HG03565 (cell line): Measurements from ENCODE around the gene DNAAF5.
"Not testable (repeated sequence)": the region's sequence is repeated elsewhere in the genome, so short reads cannot be mapped to it uniquely, and the experiment has no call there.

Experiments used
- ATAC-seq: cut with Tn5 transposase; IDR thresholded peaks from one replicate; pipeline ENCODE4 v1.9.1; 2021; ENCODE audit warnings: mild to moderate bottlenecking, moderate library complexity; ENCODE audit not compliant: unreplicated experiment

The DNAAF5 gene

GRCh38 chr7:729140-730000 is 2.9 kb downstream of the DNAAF5 start:
- ATAC-seq: no peak

GRCh38 chr7:730501-731439 is 4.3 kb downstream of the DNAAF5 start:
- ATAC-seq: no peak

- ATAC-seq: no peak
These were observed 5.1 kb downstream of the DNAAF5 start for GRCh38 chr7:731440-732085.

GRCh38 chr7:732094-732541 is 5.6 kb downstream of the DNAAF5 start:
- no peak for ATAC-seq

GRCh38 chr7:732556-732955 is 6.1 kb downstream of the DNAAF5 start:
- no peak for ATAC-seq

DNA sequence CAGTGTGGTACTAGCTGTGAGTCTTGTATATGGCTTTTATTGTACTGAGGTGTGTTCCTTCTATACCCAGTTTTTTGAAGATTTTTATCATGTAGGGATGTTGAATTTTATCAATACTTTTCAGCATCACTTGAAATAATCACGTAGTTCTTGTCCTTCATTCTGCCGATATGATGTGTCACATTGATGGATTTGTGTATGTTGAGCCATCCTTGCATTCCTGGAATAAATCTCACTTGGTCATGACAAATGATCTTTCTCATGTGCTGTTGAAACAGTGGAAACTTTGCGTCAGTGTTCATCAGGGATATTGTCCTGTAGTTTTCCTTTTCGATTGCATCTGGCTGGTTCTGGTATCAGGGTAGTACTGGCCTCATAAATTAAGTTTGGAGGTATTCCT is 7.7 kb downstream of the DNAAF5 start:
- ATAC-seq: no peak

DNA sequence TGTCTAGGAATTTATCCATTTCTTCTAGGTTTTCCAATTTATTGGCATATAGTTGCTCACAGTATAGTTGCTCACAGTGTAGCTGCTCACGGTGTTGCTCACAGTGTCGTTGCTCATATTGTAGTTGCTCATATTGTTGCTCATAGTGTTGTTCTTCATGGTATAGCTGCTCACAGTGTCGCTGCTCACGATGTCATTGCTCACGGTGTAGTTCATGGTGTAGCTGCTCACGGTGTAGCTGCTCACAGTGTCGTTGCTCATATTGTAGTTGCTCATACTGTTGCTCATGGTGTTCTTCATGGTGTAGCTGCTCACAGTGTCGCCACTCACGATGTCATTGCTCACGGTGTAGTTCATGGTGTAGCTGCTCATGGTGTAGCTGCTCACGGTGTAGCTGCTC is 8.3 kb downstream of the DNAAF5 start:
- ATAC-seq: no peak

DNA sequence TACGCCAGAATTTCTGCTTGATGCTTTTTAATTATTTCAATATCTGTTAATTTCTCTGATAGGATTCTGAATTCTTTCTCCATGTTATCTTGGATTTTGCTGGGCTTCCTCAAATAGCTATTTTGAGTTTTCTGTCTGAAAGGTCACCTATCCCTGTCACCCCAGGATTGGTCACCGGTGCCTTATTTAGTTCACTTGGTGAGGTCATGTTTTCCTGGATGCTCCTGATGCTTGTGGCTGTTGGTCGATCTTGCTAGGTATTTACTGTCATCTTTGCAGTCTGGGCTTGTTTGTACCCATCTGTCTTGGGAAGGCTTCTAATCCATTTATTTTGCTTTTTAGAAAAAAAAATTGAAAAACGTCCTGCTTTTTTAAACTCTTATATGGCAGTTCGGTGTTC is 11.7 kb downstream of the DNAAF5 start:
- ATAC-seq: no peak

- ATAC-seq: no peak
These were observed 12.4 kb downstream of the DNAAF5 start for GRCh38 chr7:738723-739454.

- ATAC-seq: no peak
These were observed 13.0 kb downstream of the DNAAF5 start for GRCh38 chr7:739455-739982.

- ATAC-seq: no peak
These were observed 13.8 kb downstream of the DNAAF5 start for GRCh38 chr7:739983-740942.

DNA sequence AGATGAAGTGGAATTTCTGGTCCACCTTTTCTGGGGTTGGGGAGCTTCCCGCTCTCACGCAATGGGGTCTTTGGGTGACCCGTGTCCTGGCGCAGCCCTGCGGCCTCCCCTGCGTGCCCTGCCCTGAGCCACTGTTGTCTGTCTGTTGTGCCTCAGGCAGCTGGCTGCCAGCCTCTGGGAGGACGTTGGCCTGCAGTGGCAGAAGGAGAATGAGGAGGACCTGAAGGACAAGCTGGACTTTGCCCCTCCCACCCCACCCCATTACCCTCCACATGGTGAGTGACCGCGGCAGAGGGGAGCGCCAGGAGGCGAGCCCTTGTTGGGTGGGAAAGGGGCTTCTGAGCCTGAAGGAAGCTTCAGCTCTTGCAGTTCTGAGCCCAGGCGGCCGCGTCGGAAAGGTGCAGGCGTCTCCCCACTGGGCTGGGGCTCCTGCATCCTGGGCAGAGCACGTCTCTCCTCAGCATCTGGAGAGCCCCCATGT is 14.7 kb downstream of the DNAAF5 start:
- ATAC-seq: no peak

DNA sequence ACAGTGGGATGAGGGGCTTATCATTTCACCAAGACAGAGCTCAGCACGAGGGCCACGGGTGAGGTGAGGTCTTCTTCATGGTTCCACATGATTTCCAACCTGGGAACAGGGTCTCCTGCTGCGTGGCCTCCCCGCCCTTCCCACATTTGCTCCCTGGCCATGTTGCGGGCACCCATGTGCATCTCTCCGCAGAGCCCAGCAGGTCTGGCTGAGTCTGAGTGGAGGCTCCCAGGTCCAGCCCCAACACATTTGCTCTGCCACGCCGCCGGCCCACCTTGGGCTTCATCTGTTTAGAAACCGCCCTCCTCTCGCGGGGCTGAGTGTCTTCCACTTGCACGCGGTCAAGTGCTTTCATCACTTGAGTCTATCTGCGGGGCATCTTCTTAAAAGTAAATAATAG is 15.4 kb downstream of the DNAAF5 start:
- ATAC-seq: no peak

GRCh38 chr7:742791-743190 is 16.3 kb downstream of the DNAAF5 start:
- ATAC-seq: no peak

- ATAC-seq: not testable (repeated sequence)
These were observed 17.0 kb downstream of the DNAAF5 start for GRCh38 chr7:743341-744127.

DNA sequence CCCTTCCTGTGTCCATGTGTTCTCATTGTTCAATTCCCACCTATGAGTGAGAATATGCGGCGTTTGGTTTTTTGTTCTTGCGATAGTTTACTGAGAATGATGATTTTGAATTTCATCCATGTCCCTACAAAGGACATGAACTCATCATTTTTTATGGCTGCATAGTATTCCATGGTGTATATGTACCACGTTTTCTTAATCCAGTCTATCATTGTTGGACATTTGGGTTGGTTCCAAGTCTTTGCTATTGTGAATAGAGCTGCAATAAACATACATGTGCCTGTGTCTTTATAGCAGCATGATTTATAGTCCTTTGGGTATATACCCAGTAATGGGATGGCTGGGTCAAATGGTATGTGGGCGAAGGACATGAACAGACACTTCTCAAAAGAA is 17.6 kb downstream of the DNAAF5 start:
- not testable (repeated sequence) for ATAC-seq

- no peak for ATAC-seq
These were observed 18.4 kb downstream of the DNAAF5 start for GRCh38 chr7:744854-745430.
